ENCODE results near the gene ARHGAP15. TPM values are rescaled to one million over a fixed set of nuclear protein-coding genes. Genes with fewer than 3 reads are reported as not detected.
A peak's percentile ranks its signal among the peaks of the same experiment; 100 is the strongest.

Gene ARHGAP15
- total and polyA plus RNA-seq, 7 experiments from 2014 or later, result 164 to 311 (median 201) TPM

- Mint-ChIP-seq H3K27ac (peak overlapping the region in 1 of 9 donors; percentile 12), H3K27me3 (no peaks in the 10 kb centered on the region), H3K4me3 (no peak overlapping the region), H3K9me3 (no peaks in the 10 kb centered on the region), H3K4me1 (peaks cover 5 to 60% (median 43%) of the 10 kb centered on the region in 7 donors), H3K36me3 (peaks cover 0 to 21% (median 4%) of the 10 kb centered on the region in 5 donors)
- ChIA-PET CTCF (no interaction called here), POLR2A (no interaction called here)
- DNase-seq (no peak), ATAC-seq (no peak)
- H3K27me3 ChIP-seq (ENCODE audit: control insufficient read depth in 2 of 2, insufficient read depth in 2 of 2, low read length in 2 of 2), result no peaks in the 10 kb centered on the region
- H3K4me3 ChIP-seq (ENCODE audit: low read length), result no peak overlapping the region
- no peak overlapping the region for H3K27ac ChIP-seq (ENCODE audit: low read depth, low read length)
- no peaks in the 10 kb centered on the region for H3K9me3 ChIP-seq (ENCODE audit: control insufficient read depth in 2 of 3, low read length in 3 of 3)
- no peaks in the 10 kb centered on the region for H3K4me1 ChIP-seq (ENCODE audit: control insufficient read depth in 2 of 2, insufficient read depth in 2 of 2, low read length in 2 of 2)
- H3K36me3 ChIP-seq (ENCODE audit: control insufficient read depth in 2 of 3, insufficient read depth in 3 of 3, low read length in 3 of 3), result no peaks in the 10 kb centered on the region
- intact Hi-C loops (cut with micrococcal nuclease), result no loop called here
These were observed 182.2 kb downstream of the ARHGAP15 start for GRCh38 chr2:143311426-143311825.

DNA sequence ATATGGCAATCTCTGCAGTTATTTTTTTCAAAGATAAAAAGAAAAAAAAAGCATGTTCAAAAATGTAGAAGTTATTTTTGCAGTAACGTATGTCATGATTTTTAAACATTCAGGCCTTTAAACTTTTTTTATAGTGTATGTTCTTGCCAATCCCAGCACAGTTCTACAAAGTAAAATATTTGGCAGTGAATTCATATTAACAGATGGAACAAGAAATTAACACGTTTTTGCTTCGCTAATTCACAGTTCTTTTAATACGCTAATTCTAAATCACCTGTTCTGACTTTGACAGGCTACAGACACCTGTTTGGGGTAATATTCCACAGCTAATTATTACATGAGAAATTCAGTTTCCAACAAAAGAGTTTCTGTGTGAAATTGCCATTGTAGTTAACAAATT, 183.2 kb downstream of the ARHGAP15 start:
- no peaks in the 10 kb centered on the region for H3K36me3 ChIP-seq (ENCODE audit: control insufficient read depth in 2 of 3, insufficient read depth in 3 of 3, low read length in 3 of 3)
- no peak for ATAC-seq
- H3K27me3 Mint-ChIP-seq, result no peaks in the 10 kb centered on the region
- POLR2A ChIA-PET, result no interaction called here
- H3K4me1 Mint-ChIP-seq, result peaks cover 3 to 58% (median 47%) of the 10 kb centered on the region in 7 donors
- no peak overlapping the region for H3K27ac ChIP-seq (ENCODE audit: low read depth, low read length)
- intact Hi-C loops (cut with micrococcal nuclease), result no loop called here
- H3K9me3 Mint-ChIP-seq, result no peaks in the 10 kb centered on the region
- DNase-seq, result no peak
- CTCF ChIA-PET, result no interaction called here
- no peaks in the 10 kb centered on the region for H3K9me3 ChIP-seq (ENCODE audit: control insufficient read depth in 2 of 3, low read length in 3 of 3)
- H3K27me3 ChIP-seq (ENCODE audit: control insufficient read depth in 2 of 2, insufficient read depth in 2 of 2, low read length in 2 of 2), result no peaks in the 10 kb centered on the region
- H3K36me3 Mint-ChIP-seq, result peaks cover 0 to 24% (median under 1%) of the 10 kb centered on the region in 5 donors
- H3K27ac Mint-ChIP-seq, result no peak overlapping the region
- H3K4me3 Mint-ChIP-seq, result no peak overlapping the region
- no peaks in the 10 kb centered on the region for H3K4me1 ChIP-seq (ENCODE audit: control insufficient read depth in 2 of 2, insufficient read depth in 2 of 2, low read length in 2 of 2)
- H3K4me3 ChIP-seq (ENCODE audit: low read length), result no peak overlapping the region

DNA sequence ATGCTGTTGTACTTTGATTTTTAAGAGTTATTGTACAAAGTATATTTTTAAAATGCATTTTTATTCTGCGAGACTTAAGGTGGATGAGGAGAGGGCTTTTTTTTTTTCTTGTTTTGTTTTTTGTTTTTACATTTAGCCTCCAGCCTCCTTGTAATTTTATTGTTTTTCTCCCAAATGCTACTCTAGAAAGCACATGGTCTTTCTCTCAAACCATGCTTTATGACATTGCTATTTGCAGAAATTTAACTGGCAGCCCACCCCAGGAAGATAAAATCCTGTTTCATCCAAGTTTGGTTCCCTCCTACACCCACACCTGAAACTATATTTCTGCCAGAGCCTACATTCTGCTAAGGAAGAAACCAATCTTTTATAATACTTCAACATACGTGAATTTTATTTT, 184.6 kb downstream of the ARHGAP15 start:
- Histone ChIP-seq H3K9me3 (ENCODE audit: control insufficient read depth in 2 of 3, low read length in 3 of 3) (no peaks in the 10 kb centered on the region), H3K27ac (ENCODE audit: low read depth, low read length) (no peak overlapping the region), H3K36me3 (ENCODE audit: control insufficient read depth in 2 of 3, insufficient read depth in 3 of 3, low read length in 3 of 3) (no peaks in the 10 kb centered on the region), H3K27me3 (ENCODE audit: control insufficient read depth in 2 of 2, insufficient read depth in 2 of 2, low read length in 2 of 2) (no peaks in the 10 kb centered on the region), H3K4me3 (ENCODE audit: low read length) (no peak overlapping the region), H3K4me1 (ENCODE audit: control insufficient read depth in 2 of 2, insufficient read depth in 2 of 2, low read length in 2 of 2) (no peaks in the 10 kb centered on the region)
- DNase-seq, result no peak
- no peak overlapping the region for H3K4me3 Mint-ChIP-seq
- no peak for ATAC-seq
- ChIA-PET POLR2A (interaction anchor here (1.0 kb wide), 1 partner anchor 10 kb away, joined by 3 read pairs; no protein-coding TSS in a partner anchor), CTCF (no interaction called here)
- peaks cover 5 to 60% (median 45%) of the 10 kb centered on the region in 7 donors for H3K4me1 Mint-ChIP-seq
- H3K27ac Mint-ChIP-seq, result no peak overlapping the region
- H3K9me3 Mint-ChIP-seq, result no peaks in the 10 kb centered on the region
- intact Hi-C loops (cut with micrococcal nuclease), result no loop called here
- H3K27me3 Mint-ChIP-seq, result no peaks in the 10 kb centered on the region
- peaks cover 3 to 36% (median 12%) of the 10 kb centered on the region in 5 donors for H3K36me3 Mint-ChIP-seq

GRCh38 chr2:143321994-143322393, 192.8 kb downstream of the ARHGAP15 start:
- DNase-seq (no peak), ATAC-seq (no peak)
- Mint-ChIP-seq H3K4me3 (no peak overlapping the region), H3K36me3 (peaks cover 19 to 66% (median 41%) of the 10 kb centered on the region in 5 donors), H3K27me3 (no peaks in the 10 kb centered on the region), H3K27ac (peak overlapping the region in 2 of 9 donors; percentile 43 to 74), H3K4me1 (peaks cover 23 to 86% (median 65%) of the 10 kb centered on the region in 7 donors), H3K9me3 (peaks cover 0 to 3% (median 0%) of the 10 kb centered on the region in 11 donors)
- intact Hi-C loops (cut with micrococcal nuclease), result no loop called here
- H3K4me3 ChIP-seq (ENCODE audit: low read length), result no peak overlapping the region
- ChIA-PET POLR2A (no interaction called here), CTCF (no interaction called here)
- no peaks in the 10 kb centered on the region for H3K9me3 ChIP-seq (ENCODE audit: control insufficient read depth in 2 of 3, low read length in 3 of 3)
- no peaks in the 10 kb centered on the region for H3K27me3 ChIP-seq (ENCODE audit: control insufficient read depth in 2 of 2, insufficient read depth in 2 of 2, low read length in 2 of 2)
- peaks cover 0 to 5% of the 10 kb centered on the region in 2 donors for H3K4me1 ChIP-seq (ENCODE audit: control insufficient read depth in 2 of 2, insufficient read depth in 2 of 2, low read length in 2 of 2)
- H3K36me3 ChIP-seq (ENCODE audit: control insufficient read depth in 2 of 3, insufficient read depth in 3 of 3, low read length in 3 of 3), result no peaks in the 10 kb centered on the region
- H3K27ac ChIP-seq (ENCODE audit: low read depth, low read length), result no peak overlapping the region

DNA sequence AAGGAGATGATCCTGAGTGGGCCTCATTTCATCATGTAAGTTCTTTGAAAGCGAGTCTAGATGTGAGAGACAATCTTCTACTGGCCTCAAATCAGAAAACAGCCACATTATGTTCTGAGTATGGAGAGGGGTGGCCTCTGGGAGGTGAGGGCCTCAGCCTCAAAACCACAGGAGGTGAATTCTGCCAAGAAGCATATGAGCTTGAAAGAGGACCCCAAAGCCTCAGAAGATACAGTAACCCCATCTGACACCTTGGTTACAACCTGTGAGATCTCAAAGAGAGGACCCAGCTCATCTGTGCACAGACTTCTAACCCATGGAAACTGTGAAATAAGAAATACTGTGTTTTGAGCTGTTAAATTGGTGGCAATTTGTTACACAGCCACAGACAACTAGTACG, 200.1 kb downstream of the ARHGAP15 start:
- no peak overlapping the region for H3K27ac ChIP-seq (ENCODE audit: low read depth, low read length)
- H3K9me3 ChIP-seq (ENCODE audit: control insufficient read depth in 2 of 3, low read length in 3 of 3), result no peaks in the 10 kb centered on the region
- DNase-seq, result no peak
- intact Hi-C loops (cut with micrococcal nuclease), result no loop called here
- no peaks in the 10 kb centered on the region for H3K27me3 ChIP-seq (ENCODE audit: control insufficient read depth in 2 of 2, insufficient read depth in 2 of 2, low read length in 2 of 2)
- no peaks in the 10 kb centered on the region for H3K27me3 Mint-ChIP-seq
- H3K4me1 ChIP-seq (ENCODE audit: control insufficient read depth in 2 of 2, insufficient read depth in 2 of 2, low read length in 2 of 2), result peaks cover 9 to 19% of the 10 kb centered on the region in 2 donors
- CTCF ChIA-PET, result no interaction called here
- H3K4me1 Mint-ChIP-seq, result peaks cover 39 to 93% (median 73%) of the 10 kb centered on the region in 7 donors
- H3K9me3 Mint-ChIP-seq, result peaks cover 0 to 3% (median 0%) of the 10 kb centered on the region in 11 donors
- peak; percentile 71 for ATAC-seq
- no peaks in the 10 kb centered on the region for H3K36me3 ChIP-seq (ENCODE audit: control insufficient read depth in 2 of 3, insufficient read depth in 3 of 3, low read length in 3 of 3)
- peak overlapping the region in 4 of 9 donors; percentile 29 to 49 (median 44) for H3K27ac Mint-ChIP-seq
- peak overlapping the region in 2 of 10 donors; percentile 40 to 47 for H3K4me3 Mint-ChIP-seq
- no peak overlapping the region for H3K4me3 ChIP-seq (ENCODE audit: low read length)
- POLR2A ChIA-PET, result no interaction called here
- H3K36me3 Mint-ChIP-seq, result peaks cover 4 to 32% (median 16%) of the 10 kb centered on the region in 5 donors

GRCh38 chr2:143333168-143333791, 204.1 kb downstream of the ARHGAP15 start:
- POLR2A ChIA-PET, result no interaction called here
- H3K27me3 ChIP-seq (ENCODE audit: control insufficient read depth in 2 of 2, insufficient read depth in 2 of 2, low read length in 2 of 2), result no peaks in the 10 kb centered on the region
- Mint-ChIP-seq H3K27ac (peak overlapping the region in 4 of 9 donors; percentile 33 to 59 (median 49)), H3K27me3 (no peaks in the 10 kb centered on the region), H3K4me1 (peaks cover 19 to 87% (median 76%) of the 10 kb centered on the region in 7 donors), H3K4me3 (peak overlapping the region in 6 of 10 donors; percentile 12 to 44 (median 30)), H3K36me3 (peaks cover 0 to 24% (median 19%) of the 10 kb centered on the region in 5 donors), H3K9me3 (no peaks in the 10 kb centered on the region)
- ATAC-seq (no peak), DNase-seq (no peak)
- intact Hi-C loops (cut with micrococcal nuclease), result loop anchor here in 1 of 2 donors (5.0 kb wide), 1 partner anchor 36 kb away; no protein-coding TSS in a partner anchor
- H3K27ac ChIP-seq (ENCODE audit: low read depth, low read length), result no peak overlapping the region
- H3K4me3 ChIP-seq (ENCODE audit: low read length), result no peak overlapping the region
- no peaks in the 10 kb centered on the region for H3K9me3 ChIP-seq (ENCODE audit: control insufficient read depth in 2 of 3, low read length in 3 of 3)
- CTCF ChIA-PET, result no interaction called here
- H3K36me3 ChIP-seq (ENCODE audit: control insufficient read depth in 2 of 3, insufficient read depth in 3 of 3, low read length in 3 of 3), result no peaks in the 10 kb centered on the region
- peaks cover 9 to 24% of the 10 kb centered on the region in 2 donors for H3K4me1 ChIP-seq (ENCODE audit: control insufficient read depth in 2 of 2, insufficient read depth in 2 of 2, low read length in 2 of 2)

- peaks cover 0 to 25% (median 19%) of the 10 kb centered on the region in 5 donors for H3K36me3 Mint-ChIP-seq
- Histone ChIP-seq H3K4me1 (ENCODE audit: control insufficient read depth in 2 of 2, insufficient read depth in 2 of 2, low read length in 2 of 2) (peaks cover 9 to 23% of the 10 kb centered on the region in 2 donors), H3K36me3 (ENCODE audit: control insufficient read depth in 2 of 3, insufficient read depth in 3 of 3, low read length in 3 of 3) (no peaks in the 10 kb centered on the region), H3K27ac (ENCODE audit: low read depth, low read length) (no peak overlapping the region), H3K9me3 (ENCODE audit: control insufficient read depth in 2 of 3, low read length in 3 of 3) (no peaks in the 10 kb centered on the region), H3K27me3 (ENCODE audit: control insufficient read depth in 2 of 2, insufficient read depth in 2 of 2, low read length in 2 of 2) (no peaks in the 10 kb centered on the region), H3K4me3 (ENCODE audit: low read length) (no peak overlapping the region)
- peak overlapping the region in 1 of 10 donors; percentile 44 for H3K4me3 Mint-ChIP-seq
- H3K9me3 Mint-ChIP-seq, result no peaks in the 10 kb centered on the region
- ATAC-seq (no peak), DNase-seq (no peak)
- CTCF ChIA-PET, result no interaction called here
- peak overlapping the region in 2 of 9 donors; percentile 33 to 40 for H3K27ac Mint-ChIP-seq
- no peaks in the 10 kb centered on the region for H3K27me3 Mint-ChIP-seq
- intact Hi-C loops (cut with micrococcal nuclease), result loop anchor here in 1 of 2 donors (5.0 kb wide), 1 partner anchor 37 kb away; no protein-coding TSS in a partner anchor
- POLR2A ChIA-PET, result no interaction called here
- peaks cover 17 to 87% (median 76%) of the 10 kb centered on the region in 7 donors for H3K4me1 Mint-ChIP-seq
These were observed 204.6 kb downstream of the ARHGAP15 start for GRCh38 chr2:143333847-143334246.

Data from naive thymus-derived CD4-positive, alpha-beta T cell (primary cell).